IgD-negative memory B cell (primary cell): Measurements from ENCODE around the gene C1D. TPM values are rescaled to one million over a fixed set of nuclear protein-coding genes. Genes with fewer than 3 reads are reported as not detected.
"Not testable (repeated sequence)": the region's sequence is repeated elsewhere in the genome, so short reads cannot be mapped to it uniquely, and the experiment has no call there.

Experiments
- H3K27ac Mint-ChIP-seq, 3 donors: one replicate each; pipeline ENCODE4 v1.8.0; 2020 to 2022; ENCODE audit warnings: mild to moderate bottlenecking in 3 of 3, mixed read lengths in 3 of 3, moderate library complexity in 1 of 3
- H3K27me3 Mint-ChIP-seq: one replicate; pipeline ENCODE4 v1.8.0; 2021; ENCODE audit warnings: mixed read lengths
- H3K36me3 Mint-ChIP-seq: one replicate; pipeline ENCODE4 v1.8.0; 2020; ENCODE audit warnings: mild to moderate bottlenecking, mixed read lengths
- H3K4me1 Mint-ChIP-seq, 3 donors: one replicate each; pipeline ENCODE4 v1.8.0; 2020 to 2022; ENCODE audit warnings: mixed read lengths in 3 of 3, mild to moderate bottlenecking in 1 of 3
- H3K4me3 Mint-ChIP-seq, 4 donors: one replicate each; pipeline ENCODE4 v1.8.0; 2020 to 2022; ENCODE audit warnings: mild to moderate bottlenecking in 4 of 4, mixed read lengths in 4 of 4, moderate library complexity in 3 of 4
- H3K9me3 Mint-ChIP-seq, 3 donors: one replicate each; pipeline ENCODE4 v1.8.0; 2020 to 2021; ENCODE audit warnings: mixed read lengths in 3 of 3, mild to moderate bottlenecking in 1 of 3
- polyA plus RNA-seq: library from polyadenylated mRNA; unstranded; fragments of 300-500 nt; fragmentation: Illumina TruSeq; gene quantifications from one replicate; pipeline ENCODE4 v1.2.3, GENCODE V29; 2021

The C1D gene
- polyA plus RNA-seq, 1 donor from 2014 or later = 35.9 TPM

DNA sequence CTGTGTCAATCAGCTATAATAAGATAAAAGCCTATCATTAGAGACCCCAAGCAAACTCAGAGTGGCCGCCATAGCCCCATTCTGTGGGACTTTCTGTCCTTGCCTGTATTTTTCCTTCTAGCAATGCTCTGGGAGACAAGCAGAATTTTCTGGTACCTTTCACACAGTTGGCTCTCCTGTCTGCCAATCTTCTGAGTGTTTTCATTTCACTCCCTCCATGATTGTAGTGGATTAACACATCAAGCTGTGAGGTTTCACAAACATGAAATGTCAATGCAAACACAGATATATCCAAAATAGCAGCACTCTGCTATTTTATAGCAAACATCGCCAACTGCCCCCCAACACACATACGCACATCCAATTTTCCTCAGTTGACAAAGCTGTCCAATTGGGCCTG lies 64.9 kb downstream of the C1D start:
- H3K9me3 Mint-ChIP-seq = peaks cover 0 to 5% (median 0%) of the 10 kb centered on the region in 3 donors
- no peak overlapping the region for H3K27ac Mint-ChIP-seq
- no peaks in the 10 kb centered on the region for H3K4me1 Mint-ChIP-seq

DNA sequence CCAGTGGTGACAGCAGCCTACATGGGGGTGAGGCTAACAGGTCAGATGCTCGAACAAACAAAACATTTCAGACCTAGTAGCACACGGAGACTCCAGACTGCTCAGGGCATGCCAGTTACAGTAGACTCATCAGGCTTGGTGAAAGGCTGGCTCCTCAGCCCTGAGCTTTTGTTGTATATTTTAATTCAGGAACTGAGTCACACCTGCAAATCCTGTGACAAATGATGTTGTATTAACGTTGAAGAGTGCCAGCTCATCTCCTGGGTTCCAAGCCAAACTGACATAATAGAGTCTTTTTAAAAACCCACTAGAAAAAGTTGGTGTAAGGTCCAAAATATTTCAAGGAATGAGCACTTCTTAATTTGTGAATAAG lies 65.3 kb downstream of the C1D start:
- Mint-ChIP-seq H3K27ac (no peak overlapping the region), H3K9me3 (peaks cover 0 to 5% (median 0%) of the 10 kb centered on the region in 3 donors), H3K4me3 (no peak overlapping the region), H3K36me3 (peaks cover 3% of the 10 kb centered on the region), H3K4me1 (no peaks in the 10 kb centered on the region), H3K27me3 (peaks cover 9% of the 10 kb centered on the region)

More for the DNA sequence above, 64.9 kb downstream of the C1D start:
- H3K27me3 Mint-ChIP-seq = peaks cover 11% of the 10 kb centered on the region
- H3K36me3 Mint-ChIP-seq = peaks cover 3% of the 10 kb centered on the region
- no peak overlapping the region for H3K4me3 Mint-ChIP-seq

DNA sequence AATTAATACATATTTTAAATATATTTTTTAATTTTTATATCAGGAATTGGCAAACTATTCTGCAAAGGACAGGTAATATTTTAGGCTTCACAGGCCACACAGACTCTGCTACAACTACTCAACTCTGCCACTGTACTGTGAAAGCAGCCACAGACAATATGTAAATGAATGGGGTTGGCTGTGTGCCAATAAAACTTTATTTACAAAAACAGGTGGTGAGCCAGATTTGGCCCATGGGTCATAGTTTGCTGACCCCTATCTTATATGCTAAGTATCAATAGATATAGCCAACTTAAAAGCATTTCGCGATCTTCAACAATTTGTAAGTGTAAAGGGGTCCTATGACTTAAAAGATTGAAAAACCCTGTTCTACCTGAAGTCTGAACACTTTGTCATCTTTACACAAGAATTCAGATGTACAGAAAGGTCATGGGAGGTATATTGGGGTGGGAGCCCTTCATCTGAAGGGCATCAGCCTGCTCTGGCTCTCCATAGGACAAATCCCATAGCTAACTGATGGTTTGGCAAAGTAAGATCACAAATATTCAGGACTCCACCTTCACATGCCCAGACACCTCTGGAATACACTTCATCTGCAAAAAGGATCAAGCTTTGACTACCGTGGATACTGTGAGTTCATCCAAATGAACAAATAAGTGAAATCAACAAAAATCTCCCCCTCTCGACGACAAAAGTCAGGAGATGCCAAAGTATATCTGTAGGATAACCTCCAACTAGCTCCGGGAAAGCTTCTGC lies 65.9 kb downstream of the C1D start:
- no peak overlapping the region for H3K4me3 Mint-ChIP-seq
- H3K9me3 Mint-ChIP-seq = peaks cover 0 to 5% (median 0%) of the 10 kb centered on the region in 3 donors
- H3K27ac Mint-ChIP-seq = no peak overlapping the region
- H3K36me3 Mint-ChIP-seq = peaks cover 3% of the 10 kb centered on the region
- H3K27me3 Mint-ChIP-seq = peaks cover 8% of the 10 kb centered on the region
- no peaks in the 10 kb centered on the region for H3K4me1 Mint-ChIP-seq

DNA sequence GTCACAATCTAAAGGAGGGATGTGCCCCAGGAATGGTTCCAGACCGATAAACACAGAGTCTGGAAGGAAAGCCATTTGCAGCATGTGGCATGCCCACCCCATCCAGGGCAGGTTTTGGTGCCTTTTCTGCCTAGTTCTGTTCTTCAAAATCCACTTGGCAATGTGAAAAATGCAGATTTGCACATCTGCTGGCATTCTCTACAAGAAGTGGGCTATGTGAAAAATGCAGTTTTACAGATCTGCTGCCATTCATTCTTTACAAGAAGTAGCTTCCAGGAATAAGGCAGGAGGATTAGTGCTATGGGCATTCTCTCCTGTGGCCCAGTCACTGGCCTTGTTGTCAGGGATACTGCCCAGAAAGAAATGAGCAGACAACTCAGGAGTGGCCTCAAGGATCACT lies 68.1 kb downstream of the C1D start:
- no peak overlapping the region for H3K27ac Mint-ChIP-seq
- peaks cover 0 to 5% (median 0%) of the 10 kb centered on the region in 3 donors for H3K9me3 Mint-ChIP-seq
- H3K27me3 Mint-ChIP-seq = peaks cover 8% of the 10 kb centered on the region
- no peak overlapping the region for H3K4me3 Mint-ChIP-seq
- no peaks in the 10 kb centered on the region for H3K4me1 Mint-ChIP-seq
- H3K36me3 Mint-ChIP-seq = peaks cover 3% of the 10 kb centered on the region

DNA sequence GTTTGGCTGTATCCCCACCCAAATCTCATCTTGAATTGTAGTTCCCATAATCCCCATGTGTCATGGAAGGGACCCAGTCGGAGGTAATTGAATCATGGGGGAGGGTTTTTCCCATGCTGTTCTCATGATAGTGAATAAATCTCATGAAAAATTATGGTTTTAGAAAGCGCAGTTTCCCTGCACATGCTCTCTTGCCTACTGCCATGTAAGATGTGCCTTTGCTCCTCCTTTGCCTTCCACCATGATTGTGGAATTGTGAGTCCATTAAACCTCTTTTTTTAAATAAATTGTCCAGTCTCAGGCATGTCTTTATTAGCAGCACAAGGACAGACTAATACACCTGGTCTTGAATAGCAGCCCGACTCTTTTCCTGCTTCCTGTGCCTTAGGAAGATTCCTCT lies 68.7 kb downstream of the C1D start:
- not testable (repeated sequence) for H3K27me3 Mint-ChIP-seq, H3K9me3 Mint-ChIP-seq, H3K4me3 Mint-ChIP-seq, H3K36me3 Mint-ChIP-seq, H3K4me1 Mint-ChIP-seq, H3K27ac Mint-ChIP-seq

DNA sequence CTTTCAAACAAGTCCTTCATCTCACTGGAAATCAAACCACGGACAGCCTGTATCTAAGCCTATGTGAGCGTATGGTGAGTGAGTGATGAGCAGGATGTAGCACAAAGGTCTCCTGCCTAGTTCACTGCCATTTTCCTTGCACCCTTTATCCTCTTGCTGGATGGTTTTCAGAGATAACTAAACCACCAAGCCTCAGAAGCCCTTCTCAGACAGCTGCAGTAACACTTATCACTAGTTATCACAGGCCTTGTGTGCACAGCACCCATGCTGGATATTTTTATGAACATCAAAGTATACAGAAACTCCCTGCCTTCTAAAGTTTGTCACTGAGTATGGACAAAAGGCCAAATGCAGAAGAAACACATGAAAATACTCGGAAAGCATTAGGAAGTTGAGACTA lies 69.5 kb downstream of the C1D start:
- no peak overlapping the region for H3K27ac Mint-ChIP-seq
- peaks cover 0 to 7% (median 2%) of the 10 kb centered on the region in 3 donors for H3K9me3 Mint-ChIP-seq
- peaks cover 6% of the 10 kb centered on the region for H3K27me3 Mint-ChIP-seq
- H3K4me3 Mint-ChIP-seq = no peak overlapping the region
- H3K4me1 Mint-ChIP-seq = no peaks in the 10 kb centered on the region
- H3K36me3 Mint-ChIP-seq = peaks cover 3% of the 10 kb centered on the region

DNA sequence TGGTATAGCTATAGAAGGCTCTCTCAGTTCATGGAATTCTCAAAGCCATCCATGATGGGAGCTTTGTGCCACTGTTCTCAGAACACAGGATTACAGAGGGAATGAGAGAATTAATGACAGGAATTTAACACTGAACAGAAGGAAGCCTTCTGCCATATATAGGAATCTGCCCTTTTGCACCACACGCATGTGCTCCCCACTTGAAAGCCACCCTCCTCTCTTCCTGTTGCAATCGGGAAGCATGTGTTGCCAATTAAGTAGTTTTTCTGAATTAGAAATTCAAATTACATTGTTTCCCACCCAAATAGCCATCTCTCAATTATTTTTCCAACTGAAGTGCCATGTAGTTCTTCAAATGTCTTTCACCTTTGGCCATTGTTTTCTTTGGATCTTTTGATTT lies 71.3 kb downstream of the C1D start:
- H3K27ac Mint-ChIP-seq = no peak overlapping the region
- peaks cover 5% of the 10 kb centered on the region for H3K27me3 Mint-ChIP-seq
- no peaks in the 10 kb centered on the region for H3K4me1 Mint-ChIP-seq
- peaks cover 0 to 13% (median 4%) of the 10 kb centered on the region in 3 donors for H3K9me3 Mint-ChIP-seq
- H3K36me3 Mint-ChIP-seq = peaks cover 3% of the 10 kb centered on the region
- H3K4me3 Mint-ChIP-seq = no peak overlapping the region

Other genes starting within 250 kb of the C1D start
- 17.9 TPM for gene PNO1, start 94.9 kb upstream of the C1D start, polyA plus RNA-seq
- gene PPP3R1, start 189.5 kb upstream of the C1D start, polyA plus RNA-seq = 1.7 TPM